Measurements from ENCODE around the gene SAMD4A.

DNA sequence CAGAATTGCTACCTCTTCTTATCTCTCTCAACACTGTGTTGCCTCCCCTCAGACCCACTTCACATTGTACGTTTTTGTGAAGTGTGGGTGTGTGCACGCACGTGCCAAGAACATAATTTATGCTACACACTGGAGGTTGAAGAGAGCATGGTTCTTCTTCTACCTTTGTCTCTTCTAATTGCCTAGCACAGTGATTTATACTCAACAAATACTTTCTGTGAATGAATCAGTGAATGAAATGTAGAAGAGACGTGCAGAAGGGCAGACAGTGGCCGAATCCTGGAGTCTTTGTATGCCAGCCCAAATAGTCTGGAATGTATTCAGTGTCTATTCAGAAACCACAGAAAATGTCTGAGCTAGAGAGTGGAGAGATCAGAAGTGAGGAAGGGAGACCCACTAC is 4.6 kb upstream of the SAMD4A start:
- TF ChIP-seq POLR2AphosphoS5 (IDR thresholded peaks at IDR 0.05; ENCODE audit: low read depth, low read length) (no peak), TAF1 (IDR thresholded peaks at IDR 0.05; ENCODE audit: low read depth, low read length) (no peak)

All from GM12891 (cell line).